ENCODE data around the gene CDK1.
A peak's percentile ranks its signal among the peaks of the same experiment; 100 is the strongest.

- TF ChIP-seq POLR2A (IDR thresholded peaks at IDR 0.05) (no peak), CTCF (IDR thresholded peaks at IDR 0.05) (peak in 1 of 3 donors; percentile 10)
These were observed 41.9 kb downstream of the CDK1 start for GRCh38 chr10:60820093-60820754.
